HG03066 (cell line): ENCODE data around the gene DOCK11.
"Not testable (repeated sequence)": the region's sequence is repeated elsewhere in the genome, so short reads cannot be mapped to it uniquely, and the experiment has no call there.

Experiments
- ATAC-seq: cut with Tn5 transposase; IDR thresholded peaks from one replicate; pipeline ENCODE4 v1.9.1; 2021; ENCODE audit warnings: low read depth; ENCODE audit not compliant: unreplicated experiment

DOCK11 gene

GRCh38 chrX:118565853-118566252 is 70.2 kb downstream of the DOCK11 start:
- ATAC-seq, result no peak

DNA sequence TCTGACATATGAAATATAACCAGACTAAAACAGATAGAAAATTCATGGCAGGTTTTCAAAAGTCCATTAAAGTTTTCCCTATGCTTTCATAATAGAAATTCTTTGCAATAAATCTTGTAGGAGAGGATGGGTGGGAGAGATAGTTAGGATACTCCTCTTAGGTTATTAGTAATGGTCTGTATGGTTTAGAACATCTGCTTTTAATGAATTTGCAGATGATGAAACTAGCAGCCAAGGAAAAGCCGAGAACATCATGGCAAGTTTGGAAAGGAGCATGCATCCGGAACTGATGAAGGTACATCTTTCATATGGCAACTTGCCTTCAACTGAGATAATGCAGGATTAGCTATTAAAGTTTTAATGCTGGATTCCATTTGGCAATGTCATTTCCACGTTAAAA is 70.7 kb downstream of the DOCK11 start:
- ATAC-seq, result no peak

DNA sequence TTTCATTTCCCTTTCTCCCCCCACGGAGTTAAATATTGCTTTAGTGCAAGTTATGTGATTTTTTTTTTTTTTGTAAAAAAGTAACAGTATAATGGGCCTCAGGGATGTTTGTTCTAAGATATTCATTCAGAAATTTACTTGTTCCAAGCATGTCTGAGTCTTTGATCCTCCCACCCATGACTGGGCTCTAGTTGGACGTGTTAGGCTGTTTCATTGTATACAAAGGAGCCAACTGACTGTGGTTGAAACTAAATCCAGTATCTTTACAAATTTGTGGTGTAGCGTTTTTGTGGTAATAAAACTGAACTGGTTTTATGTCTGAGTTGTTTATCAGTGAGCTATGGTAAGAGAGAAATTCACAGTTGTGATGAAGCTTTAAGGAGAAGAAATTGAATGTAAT is 74.1 kb downstream of the DOCK11 start:
- ATAC-seq, result no peak

DNA sequence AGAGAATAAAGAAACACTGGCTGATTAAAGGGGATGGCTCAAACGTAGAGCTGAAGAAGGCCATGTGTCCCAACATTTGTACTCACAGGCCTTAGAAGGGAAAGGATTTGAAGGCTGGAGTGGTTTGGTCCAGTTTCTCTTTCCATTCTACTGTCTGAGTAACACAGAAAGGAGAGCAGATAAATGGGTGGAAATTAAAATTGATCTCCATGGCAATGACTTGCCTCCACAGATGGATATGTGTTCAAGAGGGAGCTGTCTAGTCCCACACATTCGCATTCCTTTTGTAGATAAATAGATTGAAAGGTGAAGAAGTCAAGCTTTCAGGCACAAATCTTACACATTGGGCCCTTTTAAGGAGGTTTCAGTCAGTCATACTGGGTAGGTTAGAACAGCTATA is 74.6 kb downstream of the DOCK11 start:
- ATAC-seq, result no peak

- ATAC-seq, result no peak
Observed at GRCh38 chrX:118571836-118572235, 76.2 kb downstream of the DOCK11 start.

GRCh38 chrX:118574666-118575065 is 79.1 kb downstream of the DOCK11 start:
- ATAC-seq, result no peak

DNA sequence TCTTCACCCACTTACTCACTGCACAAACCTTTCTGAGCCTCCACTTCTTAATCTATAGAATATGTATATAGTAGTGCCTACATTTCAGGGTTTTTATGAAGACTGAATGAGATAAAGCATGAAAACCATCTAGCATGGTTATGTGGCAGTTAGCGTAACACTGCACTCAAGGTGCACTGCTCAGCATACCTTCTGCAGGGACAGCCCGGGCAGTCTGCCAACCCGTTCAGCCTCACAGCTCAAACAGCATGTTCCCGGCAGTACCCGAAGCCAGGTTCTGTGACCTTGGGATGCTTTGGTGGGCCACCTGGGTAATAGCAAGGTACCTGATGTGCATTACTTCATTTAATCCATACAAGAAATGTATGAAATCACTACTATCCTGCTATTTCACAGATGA is 81.4 kb downstream of the DOCK11 start:
- ATAC-seq, result no peak

GRCh38 chrX:118579417-118579816 is 83.8 kb downstream of the DOCK11 start:
- ATAC-seq, result no peak

- ATAC-seq, result not testable (repeated sequence)
Observed at GRCh38 chrX:118582926-118583325, 87.3 kb downstream of the DOCK11 start.

DNA sequence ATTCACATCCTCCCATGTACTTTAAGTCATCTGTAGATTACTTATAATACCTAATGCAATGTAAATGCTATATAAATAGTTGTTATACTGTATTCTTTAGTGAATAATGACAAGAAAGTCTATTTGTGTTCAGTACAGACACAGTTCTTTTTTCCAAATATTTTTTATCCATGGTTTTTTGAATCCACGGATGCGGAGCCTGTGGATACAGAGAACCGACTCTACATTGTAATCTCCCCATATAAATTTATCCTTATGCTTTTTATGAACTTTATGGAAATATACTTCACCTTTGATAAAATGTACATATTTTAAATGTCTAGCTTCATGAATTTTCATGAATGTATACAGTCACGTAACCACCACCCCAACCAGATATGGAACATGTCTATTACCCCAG is 88.2 kb downstream of the DOCK11 start:
- no peak for ATAC-seq

- ATAC-seq, result no peak
Observed at GRCh38 chrX:118585296-118585695, 89.7 kb downstream of the DOCK11 start.

- ATAC-seq, result not testable (repeated sequence)
Observed at GRCh38 chrX:118586206-118586605, 90.6 kb downstream of the DOCK11 start.

GRCh38 chrX:118588715-118589114 is 93.1 kb downstream of the DOCK11 start:
- ATAC-seq, result no peak

DNA sequence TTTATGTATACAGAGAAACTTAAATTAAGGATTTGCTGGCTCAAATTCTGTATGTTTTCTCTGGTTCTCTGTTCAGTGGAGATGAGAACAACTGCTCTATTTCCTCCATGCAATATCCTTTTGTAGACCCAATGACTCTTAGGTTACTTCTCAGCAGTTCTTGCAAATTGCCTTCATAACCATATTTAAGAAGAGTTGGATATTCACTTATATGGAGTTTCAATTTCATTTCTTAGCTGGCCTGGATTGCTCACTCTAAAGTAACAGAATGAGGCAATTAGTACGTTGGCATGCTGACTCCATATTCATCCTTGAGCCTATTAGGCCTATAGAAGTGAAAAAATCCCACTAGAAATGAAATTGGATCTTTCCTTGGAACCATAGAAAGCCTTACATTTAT is 93.6 kb downstream of the DOCK11 start:
- ATAC-seq, result no peak

DNA sequence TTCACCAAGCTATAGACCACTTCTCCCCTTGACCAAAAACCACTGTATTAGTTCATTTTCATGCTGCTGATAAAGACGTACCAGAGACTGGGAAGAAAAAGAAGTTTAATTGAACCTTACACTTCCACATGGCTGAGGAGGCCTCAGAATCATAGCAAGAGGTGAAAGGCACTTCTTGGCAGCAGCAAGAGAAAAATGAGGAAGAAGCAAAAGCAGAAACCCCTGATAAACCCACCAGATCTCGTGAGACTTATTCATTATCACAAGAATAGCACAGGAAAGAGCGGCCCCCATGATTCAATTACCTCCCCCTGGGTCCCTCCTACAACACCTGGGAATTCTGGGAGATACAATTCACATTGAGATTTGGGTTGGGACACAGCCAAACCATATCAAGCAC is 97.8 kb downstream of the DOCK11 start:
- no peak for ATAC-seq

- ATAC-seq, result no peak
Observed at GRCh38 chrX:118594697-118595420, 99.2 kb downstream of the DOCK11 start.

- no peak for ATAC-seq
Observed at GRCh38 chrX:118595501-118596042, 100.0 kb downstream of the DOCK11 start.

DNA sequence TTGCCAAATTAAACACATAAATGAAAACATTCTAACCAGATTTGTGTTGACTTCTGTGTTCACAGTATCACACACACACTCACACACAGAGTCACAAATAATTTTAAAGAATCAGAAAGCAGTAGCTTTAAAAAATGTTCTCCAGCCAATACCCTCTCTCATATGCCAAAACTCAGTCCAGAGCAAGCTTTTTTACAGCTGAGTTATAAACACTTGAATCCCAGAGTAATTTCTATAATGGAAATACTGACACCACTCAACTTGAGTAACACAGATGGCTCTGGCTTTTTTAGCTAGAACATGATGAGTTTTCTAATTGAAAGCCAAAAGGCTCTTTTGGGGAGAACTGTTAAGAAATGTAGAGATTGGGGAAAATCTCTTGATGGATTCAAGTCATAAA is 100.8 kb downstream of the DOCK11 start:
- no peak for ATAC-seq

DNA sequence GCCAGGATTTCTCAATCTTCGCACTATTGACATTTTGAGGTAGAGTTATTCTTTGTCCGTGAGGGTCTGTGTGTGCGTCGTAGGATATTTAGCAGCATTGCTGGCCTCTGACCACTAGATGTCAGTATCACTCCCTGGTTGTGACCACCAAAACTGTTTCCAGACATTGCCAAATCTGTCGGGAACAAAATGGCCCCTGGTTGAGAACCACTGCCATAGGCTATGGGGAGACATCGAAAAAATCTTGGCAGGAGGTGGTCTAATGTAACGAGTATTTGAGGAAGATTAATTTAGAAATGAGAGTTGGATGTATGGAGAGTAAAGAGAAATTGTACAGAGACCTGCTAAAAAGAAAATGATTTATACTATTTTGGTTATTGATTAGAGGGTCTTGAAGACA is 108.4 kb downstream of the DOCK11 start:
- no peak for ATAC-seq

GRCh38 chrX:118612290-118612689 is 116.7 kb downstream of the DOCK11 start:
- ATAC-seq, result no peak

DNA sequence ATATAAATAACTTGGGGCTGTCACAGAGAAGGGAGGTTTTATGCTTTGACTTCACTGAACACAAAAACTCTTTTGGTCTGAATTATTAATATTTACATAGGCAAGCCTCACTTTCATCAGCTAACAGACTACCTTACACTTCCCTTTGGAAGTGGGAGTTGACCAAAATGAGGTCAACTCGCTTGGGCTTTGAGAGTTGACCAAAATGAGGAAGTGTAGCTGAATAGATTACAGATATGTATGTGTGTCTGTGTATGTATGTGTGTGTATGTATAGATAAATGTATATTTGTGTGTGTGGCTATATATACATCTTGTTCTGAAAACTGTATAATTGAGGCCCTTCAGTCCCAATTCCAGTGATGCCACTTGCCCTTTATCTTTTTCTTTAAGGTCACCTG is 118.5 kb downstream of the DOCK11 start:
- no peak for ATAC-seq

GRCh38 chrX:118615141-118615540 is 119.5 kb downstream of the DOCK11 start:
- ATAC-seq, result no peak
